Stimulated activated CD4-positive, alpha-beta T cell treated with anti-CD3 and anti-CD28 coated beads, Interleukin-2, amount 100 ng/mL, for 48 hours (primary cell): ENCODE measurements around the gene LRRK2.
"Not testable (repeated sequence)": the region's sequence is repeated elsewhere in the genome, so short reads cannot be mapped to it uniquely, and the experiment has no call there.

Experiments
- DNase-seq, 2 donors: peaks; one replicate each; pipeline ENCODE4 v3.0.0-alpha.2; 2020

LRRK2 gene

GRCh38 chr12:40215982-40216381 is 8.8 kb upstream of the LRRK2 start:
- DNase-seq, result no peak

- no peak for DNase-seq
Measured at GRCh38 chr12:40216516-40217288, 8.1 kb upstream of the LRRK2 start.

GRCh38 chr12:40219760-40220159 is 5.0 kb upstream of the LRRK2 start:
- no peak for DNase-seq

- no peak for DNase-seq
Measured at GRCh38 chr12:40222247-40222646, 2.5 kb upstream of the LRRK2 start.

- DNase-seq, result no peak
Measured at GRCh38 chr12:40223646-40224045, 1.2 kb upstream of the LRRK2 start.

GRCh38 chr12:40225337-40225983 is 663 bp downstream of the LRRK2 start:
- no peak for DNase-seq

GRCh38 chr12:40225984-40226602 is 1.3 kb downstream of the LRRK2 start:
- DNase-seq, result no peak

- no peak for DNase-seq
Measured at GRCh38 chr12:40226705-40227104, 1.9 kb downstream of the LRRK2 start.

- DNase-seq, result no peak
Measured at GRCh38 chr12:40227447-40227846, 2.6 kb downstream of the LRRK2 start.

- DNase-seq, result no peak
Measured at GRCh38 chr12:40228727-40229126, 3.9 kb downstream of the LRRK2 start.

- no peak for DNase-seq
Measured at GRCh38 chr12:40229690-40230651, 5.2 kb downstream of the LRRK2 start.

- DNase-seq, result no peak
Measured at GRCh38 chr12:40232602-40233001, 7.8 kb downstream of the LRRK2 start.

- no peak for DNase-seq
Measured at GRCh38 chr12:40233741-40234367, 9.1 kb downstream of the LRRK2 start.

GRCh38 chr12:40236357-40236850 is 11.6 kb downstream of the LRRK2 start:
- no peak for DNase-seq

GRCh38 chr12:40238266-40238902 is 13.6 kb downstream of the LRRK2 start:
- DNase-seq, result no peak

GRCh38 chr12:40238979-40239378 is 14.2 kb downstream of the LRRK2 start:
- no peak for DNase-seq

GRCh38 chr12:40240779-40241178 is 16.0 kb downstream of the LRRK2 start:
- DNase-seq, result no peak

- no peak for DNase-seq
Measured at GRCh38 chr12:40241741-40242140, 16.9 kb downstream of the LRRK2 start.

GRCh38 chr12:40244526-40245156 is 19.8 kb downstream of the LRRK2 start:
- not testable (repeated sequence) for DNase-seq

GRCh38 chr12:40248034-40248433 is 23.2 kb downstream of the LRRK2 start:
- DNase-seq, result no peak
